ENCODE results near the gene PTPRK.

Gene PTPRK

GRCh38 chr6:127966616-127967015 is 553.8 kb downstream of the PTPRK start:
- H3K4me3 ChIP-seq, result no peak overlapping the region
- peaks cover 18 to 30% (median 23%) of the 10 kb centered on the region in 3 donors for H3K36me3 ChIP-seq
- no peak overlapping the region for H3K27ac ChIP-seq
- no peak for DNase-seq
- H3K4me1 ChIP-seq, result no peaks in the 10 kb centered on the region
- H3K9me3 ChIP-seq, result no peaks in the 10 kb centered on the region
- H3K27me3 ChIP-seq, result no peaks in the 10 kb centered on the region
- intact Hi-C loops (cut with DNase I; ENCODE audit: low total_unique reads), result no loop called here
- no peak for TF ChIP-seq CTCF (IDR thresholded peaks at IDR 0.05)

- no peaks in the 10 kb centered on the region for H3K27me3 ChIP-seq
- peaks cover 0 to 5% (median 5%) of the 10 kb centered on the region in 3 donors for H3K36me3 ChIP-seq
- intact Hi-C loops (cut with DNase I; ENCODE audit: low total_unique reads), result no loop called here
- H3K9me3 ChIP-seq, result no peaks in the 10 kb centered on the region
- TF ChIP-seq CTCF (IDR thresholded peaks at IDR 0.05), result no peak
- H3K4me1 ChIP-seq, result no peaks in the 10 kb centered on the region
- no peak for DNase-seq
- no peak overlapping the region for H3K27ac ChIP-seq
- H3K4me3 ChIP-seq, result no peak overlapping the region
Observed at GRCh38 chr6:127963495-127963894, 556.9 kb downstream of the PTPRK start.

GRCh38 chr6:127959869-127960268 is 560.5 kb downstream of the PTPRK start:
- Histone ChIP-seq H3K4me1 (no peaks in the 10 kb centered on the region), H3K27me3 (no peaks in the 10 kb centered on the region), H3K9me3 (no peaks in the 10 kb centered on the region), H3K27ac (no peak overlapping the region), H3K4me3 (no peak overlapping the region), H3K36me3 (no peaks in the 10 kb centered on the region)
- intact Hi-C loops (cut with DNase I; ENCODE audit: low total_unique reads), result no loop called here
- DNase-seq, result no peak
- no peak for TF ChIP-seq CTCF (IDR thresholded peaks at IDR 0.05)

GRCh38 chr6:127956956-127957355 is 563.4 kb downstream of the PTPRK start:
- Histone ChIP-seq H3K27me3 (no peaks in the 10 kb centered on the region), H3K4me3 (no peak overlapping the region), H3K36me3 (no peaks in the 10 kb centered on the region), H3K9me3 (no peaks in the 10 kb centered on the region), H3K27ac (no peak overlapping the region), H3K4me1 (no peaks in the 10 kb centered on the region)
- intact Hi-C loops (cut with DNase I; ENCODE audit: low total_unique reads), result no loop called here
- DNase-seq, result no peak
- TF ChIP-seq CTCF (IDR thresholded peaks at IDR 0.05), result no peak

DNA sequence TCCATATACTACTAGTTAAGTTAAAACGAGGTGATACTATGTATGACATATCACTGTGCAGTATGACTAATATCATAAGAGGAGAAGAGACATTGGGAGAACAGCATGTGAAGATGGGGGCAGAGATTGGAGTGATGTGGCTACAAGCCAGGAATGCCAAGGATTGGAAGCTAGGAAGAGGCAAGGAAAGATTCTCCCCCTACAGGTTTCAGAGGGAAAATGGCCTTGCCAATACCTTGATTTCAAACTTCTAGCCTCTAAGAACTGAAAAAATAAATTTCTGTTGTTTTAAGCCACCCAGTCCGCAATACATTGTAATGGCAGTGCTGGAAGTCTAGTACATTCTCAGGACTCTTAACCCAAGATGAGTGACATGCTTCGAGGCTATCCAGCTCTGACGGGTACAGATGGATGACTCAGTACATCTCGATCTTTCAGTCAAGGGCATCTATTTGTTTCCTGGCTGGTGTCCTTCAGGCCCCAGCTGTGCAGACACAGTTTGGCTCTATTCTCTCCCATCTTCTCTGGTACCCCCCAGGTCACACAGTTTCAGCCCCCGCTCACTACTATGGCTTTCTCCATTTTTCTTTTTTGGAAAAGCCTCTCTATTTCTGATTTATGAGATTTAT is 564.0 kb downstream of the PTPRK start:
- no peak for DNase-seq
- Histone ChIP-seq H3K9me3 (no peaks in the 10 kb centered on the region), H3K4me3 (no peak overlapping the region), H3K27ac (no peak overlapping the region), H3K36me3 (no peaks in the 10 kb centered on the region), H3K4me1 (no peaks in the 10 kb centered on the region), H3K27me3 (no peaks in the 10 kb centered on the region)
- TF ChIP-seq CTCF (IDR thresholded peaks at IDR 0.05), result no peak
- intact Hi-C loops (cut with DNase I; ENCODE audit: low total_unique reads), result no loop called here

DNA sequence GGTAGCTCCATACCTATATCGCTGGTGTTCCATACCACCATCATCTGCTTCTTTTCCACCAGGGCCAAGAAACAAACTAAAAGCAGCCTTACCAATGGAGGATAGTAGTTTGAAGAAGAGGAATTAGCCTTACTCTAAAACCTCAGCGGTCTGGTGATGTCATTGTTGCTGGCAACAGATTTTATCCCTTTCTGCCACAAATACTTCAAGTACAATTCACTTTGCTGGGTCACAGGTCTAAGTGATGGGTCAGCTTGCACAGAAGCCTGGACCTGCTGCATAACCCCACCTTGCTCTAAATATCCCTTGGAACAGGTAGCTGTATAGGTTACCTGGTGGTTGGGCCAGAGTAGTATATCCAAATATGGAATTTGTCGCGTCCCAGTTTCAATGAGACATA is 566.3 kb downstream of the PTPRK start:
- H3K9me3 ChIP-seq, result no peaks in the 10 kb centered on the region
- DNase-seq, result no peak
- intact Hi-C loops (cut with DNase I; ENCODE audit: low total_unique reads), result no loop called here
- H3K4me1 ChIP-seq, result no peaks in the 10 kb centered on the region
- H3K27ac ChIP-seq, result no peak overlapping the region
- no peaks in the 10 kb centered on the region for H3K27me3 ChIP-seq
- TF ChIP-seq CTCF (IDR thresholded peaks at IDR 0.05), result no peak
- no peak overlapping the region for H3K4me3 ChIP-seq
- H3K36me3 ChIP-seq, result no peaks in the 10 kb centered on the region

Measured in tibial artery (tissue), 4 donors.